HL-60 (cell line): ENCODE measurements around the gene AGL.

Experiments
- CTCF ChIP-seq: IDR thresholded peaks from one replicate; pipeline ENCODE4 v1.5.1; 2011; ENCODE audit warnings: low read length, control low read depth, inconsistent platforms; ENCODE audit not compliant: insufficient read depth
- POLR2AphosphoS5 ChIP-seq: IDR thresholded peaks from 2 replicates; pipeline ENCODE4 v1.6.1; 2012; ENCODE audit warnings: low read depth
- REST ChIP-seq: IDR thresholded peaks from 2 replicates; pipeline ENCODE4 v1.6.1; 2012; ENCODE audit warnings: low read depth; ENCODE audit not compliant: insufficient replicate concordance

- TF ChIP-seq CTCF, result no peak
- no peak for TF ChIP-seq POLR2AphosphoS5
- TF ChIP-seq REST, result no peak
Measured at GRCh38 chr1:99945174-99945573, 95.0 kb downstream of the AGL start.
